Measurements from ENCODE around the gene PARP11.

The PARP11 gene

DNA sequence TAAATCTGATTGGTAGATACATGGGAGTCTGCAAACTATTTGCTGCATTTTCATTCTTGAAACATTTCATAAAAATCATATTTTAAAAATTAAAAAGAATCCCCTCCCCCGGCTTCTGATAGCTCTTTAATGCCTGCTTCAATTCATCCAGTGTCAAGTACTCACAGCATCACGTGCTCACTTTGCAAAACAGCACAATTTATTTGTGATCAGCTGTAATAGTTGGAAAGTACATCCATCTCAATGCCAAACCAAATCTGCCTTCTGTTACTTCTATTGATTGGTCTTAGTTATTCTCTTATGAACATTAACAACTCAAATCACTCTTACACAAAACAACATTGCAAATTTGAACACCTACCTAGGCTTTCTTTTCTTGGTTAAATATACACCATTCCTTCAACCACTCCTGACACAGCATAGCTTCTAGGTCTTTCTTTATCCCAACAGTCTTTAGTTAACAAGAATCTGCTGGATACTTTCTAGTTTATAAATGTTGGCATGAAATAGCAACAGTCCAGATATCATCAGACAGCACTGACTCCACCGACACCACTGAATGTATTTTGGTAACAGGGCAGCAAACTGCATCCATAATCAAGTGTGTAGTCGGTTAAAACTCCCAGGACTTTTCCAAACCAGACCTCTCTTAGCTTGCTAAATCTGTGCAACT is 58.0 kb downstream of the PARP11 start:
- no peak for DNase-seq

DNA sequence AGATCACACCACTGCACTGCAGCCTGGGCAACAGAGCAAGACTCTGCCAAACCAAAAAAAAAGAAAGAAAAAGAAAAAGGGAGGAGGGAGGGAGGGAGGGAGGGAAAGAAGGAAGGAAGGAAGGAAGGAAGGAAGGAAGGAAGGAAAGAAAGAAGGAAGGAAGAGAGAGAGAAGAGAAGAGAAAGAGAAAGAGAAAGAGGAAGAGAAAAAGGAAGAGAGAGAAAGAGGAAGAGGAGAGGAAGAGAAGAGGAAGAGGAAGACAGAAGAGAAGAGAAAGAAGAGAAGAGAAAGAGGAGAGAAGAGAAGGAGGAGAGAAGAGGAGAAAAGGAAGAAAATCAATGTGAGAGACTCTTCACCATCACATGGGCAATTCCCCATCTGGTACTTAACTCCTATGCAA is 62.7 kb downstream of the PARP11 start:
- no peak for DNase-seq

DNA sequence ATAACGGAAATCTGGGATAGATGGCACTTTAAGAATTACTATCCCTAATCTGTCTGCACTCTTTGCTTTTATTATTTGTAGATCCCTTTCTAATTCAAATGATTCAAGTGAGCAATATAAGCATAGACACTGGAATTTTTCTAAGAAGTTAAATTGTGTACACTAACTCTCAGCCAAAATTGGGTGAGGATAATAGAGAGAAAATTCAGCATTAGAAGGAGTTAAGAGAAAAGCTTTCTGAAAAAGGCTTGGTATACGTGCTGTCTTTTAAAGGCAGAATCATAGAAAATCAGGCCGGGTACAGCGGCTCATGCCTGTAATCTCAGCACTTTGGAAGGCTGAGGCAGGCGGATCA is 63.2 kb downstream of the PARP11 start:
- DNase-seq = no peak

DNA sequence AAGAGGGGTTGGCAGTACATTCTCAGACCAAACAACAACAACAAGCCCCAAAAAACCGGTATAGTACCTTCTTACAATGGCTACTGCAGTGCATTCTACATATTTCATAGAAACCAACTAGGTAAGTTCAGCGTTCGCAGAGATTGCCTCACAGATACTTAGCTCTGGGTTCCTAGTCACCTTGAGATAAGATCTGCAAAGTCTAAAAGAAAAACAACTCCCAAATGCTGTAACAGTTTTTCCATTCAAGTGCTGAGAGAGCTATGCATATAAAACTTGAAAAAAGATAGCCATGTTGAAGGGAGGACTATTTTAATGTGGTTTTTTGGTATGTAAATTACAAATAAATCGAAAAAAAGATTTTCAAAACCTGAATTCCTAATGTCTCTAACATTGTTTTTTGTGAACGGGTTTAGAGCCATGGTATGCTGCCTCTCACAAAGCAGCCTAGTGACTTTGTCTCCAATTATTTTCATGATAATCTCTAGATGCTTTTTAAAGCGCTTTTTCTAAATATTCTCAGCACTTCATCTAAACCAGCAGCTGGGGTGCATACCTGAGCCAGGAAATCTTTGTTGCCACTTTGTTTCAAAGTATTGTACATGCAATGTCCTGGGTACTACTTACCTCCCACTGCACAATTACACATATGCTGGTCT is 63.7 kb downstream of the PARP11 start:
- no peak for DNase-seq

GRCh38 chr12:3805077-3805476 is 68.1 kb downstream of the PARP11 start:
- no peak for DNase-seq

GRCh38 chr12:3803865-3804472 is 69.2 kb downstream of the PARP11 start:
- DNase-seq = peak; percentile 60

DNA sequence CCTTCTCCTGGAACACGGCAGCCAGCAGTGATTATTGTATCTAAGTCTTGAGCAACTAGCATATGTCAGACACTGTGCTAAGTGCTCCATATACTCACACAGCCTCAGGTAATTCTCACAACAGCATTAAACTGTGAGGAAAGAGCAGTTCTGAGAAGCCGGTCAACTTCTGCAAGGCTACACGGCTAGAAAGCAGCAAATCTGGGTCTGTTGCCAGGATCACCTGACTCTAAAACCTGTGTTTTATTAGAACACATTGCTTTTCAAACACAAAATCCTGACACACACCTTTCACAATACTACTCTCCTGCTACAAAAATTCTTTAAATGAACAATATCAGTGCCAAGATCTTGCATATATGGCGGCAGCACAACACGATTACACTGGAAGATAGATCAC is 70.5 kb downstream of the PARP11 start:
- DNase-seq = no peak

DNA sequence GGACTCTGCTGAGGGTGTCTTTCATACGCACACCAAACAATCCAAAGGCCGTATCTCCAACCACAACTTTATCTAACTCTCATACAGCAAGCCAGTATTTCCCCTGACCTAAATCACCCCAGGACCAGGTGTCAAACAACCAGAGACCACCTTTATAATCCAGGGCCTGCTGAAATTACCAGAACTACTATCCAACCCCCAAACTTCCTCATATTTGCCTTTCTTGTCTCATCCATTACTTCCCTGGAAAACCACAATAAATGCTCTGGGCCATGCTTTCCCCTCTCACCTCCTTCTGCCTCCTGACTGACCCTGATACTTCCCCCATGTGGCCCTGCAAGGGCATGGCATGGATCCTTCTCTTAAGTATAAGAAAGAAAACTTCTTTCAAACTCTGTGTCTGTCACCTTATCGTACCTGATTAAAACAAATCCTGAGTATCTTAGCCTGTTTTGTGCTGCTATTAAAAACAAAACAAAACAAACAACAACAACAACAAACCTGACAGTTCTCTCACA is 75.6 kb downstream of the PARP11 start:
- no peak for DNase-seq

DNA sequence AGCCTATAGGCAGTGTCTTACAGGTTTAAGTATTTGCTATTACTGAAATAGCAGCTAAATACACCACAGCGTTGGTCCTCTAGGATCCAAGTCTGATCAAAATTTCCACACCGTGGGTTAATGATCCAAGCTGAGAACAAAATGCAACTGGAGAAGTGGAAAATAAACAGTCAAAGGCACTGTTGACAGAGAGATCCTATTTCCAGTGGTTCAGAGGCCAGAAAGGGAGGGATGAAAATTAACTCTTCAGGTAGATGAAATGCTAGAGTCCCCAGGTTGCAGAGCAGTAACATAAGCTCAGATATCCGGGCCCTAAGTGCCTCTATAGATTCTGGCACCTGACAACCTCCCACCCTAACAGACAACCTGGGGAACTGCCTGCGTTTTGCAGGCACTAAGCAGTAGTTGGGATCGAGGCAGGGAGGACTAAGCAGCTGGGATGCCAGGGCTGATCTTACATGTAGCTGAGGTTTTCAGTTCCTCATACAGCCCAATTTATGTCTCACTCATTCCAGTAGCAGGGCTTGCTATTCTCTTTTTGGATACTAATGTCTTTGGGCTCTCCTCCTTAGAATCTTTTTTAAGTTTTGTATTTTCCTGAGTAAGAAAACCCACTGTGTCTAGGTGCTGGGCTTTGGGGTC is 77.6 kb downstream of the PARP11 start:
- DNase-seq = no peak

GRCh38 chr12:3795066-3795465 is 78.1 kb downstream of the PARP11 start:
- no peak for DNase-seq

DNA sequence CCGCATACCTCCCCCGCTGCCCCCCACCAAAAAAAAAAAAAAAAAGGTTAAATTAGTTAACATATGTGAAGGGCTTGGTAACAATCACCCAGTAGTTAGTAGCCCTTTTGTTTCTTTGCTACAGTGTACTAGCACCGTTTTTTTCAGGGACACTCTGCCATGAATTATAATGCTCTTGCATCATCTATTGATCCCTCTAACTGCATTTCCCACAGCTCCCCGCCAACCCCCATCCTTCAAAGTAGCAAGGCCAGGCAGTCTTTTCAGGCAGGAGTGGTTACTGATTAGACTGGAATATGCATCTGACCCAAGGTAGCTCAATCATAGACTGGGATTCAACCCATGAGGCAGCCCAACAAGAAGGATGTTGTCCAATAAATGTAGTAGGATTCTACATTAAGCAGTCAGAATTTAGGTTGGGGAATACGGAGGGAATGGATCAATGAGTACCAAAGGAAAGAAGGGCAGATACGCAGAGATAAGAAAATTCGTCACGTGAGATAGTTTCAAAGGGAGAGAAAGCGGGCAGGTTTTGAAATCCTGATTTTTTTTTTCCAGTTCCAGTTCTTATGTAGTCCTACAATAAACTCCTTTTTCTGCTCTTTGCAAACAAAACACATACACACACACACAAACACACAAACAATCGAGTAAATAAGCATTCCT is 80.4 kb downstream of the PARP11 start:
- no peak for DNase-seq

- DNase-seq = no peak
Measured at GRCh38 chr12:3791256-3791874, 81.8 kb downstream of the PARP11 start.

GRCh38 chr12:3790642-3791041 is 82.6 kb downstream of the PARP11 start:
- no peak for DNase-seq

- no peak for DNase-seq
Measured at GRCh38 chr12:3789838-3790237, 83.4 kb downstream of the PARP11 start.

- no peak for DNase-seq
Measured at GRCh38 chr12:3777206-3777809, 95.9 kb downstream of the PARP11 start.

- no peak for DNase-seq
Measured at GRCh38 chr12:3775385-3776035, 97.7 kb downstream of the PARP11 start.

DNA sequence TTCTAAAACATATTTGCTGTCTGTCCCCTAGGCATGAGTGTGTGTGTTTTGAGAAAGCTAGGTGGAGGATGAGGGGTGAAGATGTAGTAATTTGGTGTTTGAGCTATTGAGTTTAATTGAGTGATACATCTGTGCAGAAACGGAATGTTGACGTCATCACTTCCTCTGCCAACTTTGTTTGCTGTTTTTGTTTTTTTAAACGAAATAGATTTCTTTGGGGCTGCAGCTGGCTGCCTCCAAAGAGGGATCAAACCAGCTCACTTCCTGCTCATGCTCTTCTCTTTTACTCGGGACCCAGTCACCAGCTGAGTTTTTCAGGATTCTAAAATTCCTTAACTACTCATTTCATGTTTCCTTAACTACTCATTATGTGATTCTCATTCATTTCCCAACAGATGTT is 100.8 kb downstream of the PARP11 start:
- DNase-seq = no peak

DNA sequence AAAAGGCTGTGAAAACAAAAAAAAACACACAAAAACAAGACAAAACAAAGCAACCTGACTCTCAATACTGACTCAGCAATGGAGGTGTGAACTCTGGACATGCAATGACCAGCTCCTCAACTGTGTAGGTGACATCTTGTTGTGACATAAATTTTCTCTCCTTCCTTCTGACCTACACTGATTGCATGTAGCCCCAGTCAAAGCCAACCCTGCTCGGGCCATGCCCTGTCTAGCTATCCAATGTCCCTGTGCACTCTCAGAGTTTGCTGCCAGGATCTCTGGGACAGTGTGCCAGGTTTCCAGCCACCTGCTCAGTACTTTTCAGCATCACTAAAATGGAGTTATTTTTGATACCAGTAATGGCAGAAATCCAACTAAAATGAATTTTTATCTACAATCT is 101.3 kb downstream of the PARP11 start:
- DNase-seq = no peak

GRCh38 chr12:3770891-3771290 is 102.3 kb downstream of the PARP11 start:
- no peak for DNase-seq

- no peak for DNase-seq
Measured at GRCh38 chr12:3768911-3769447, 104.2 kb downstream of the PARP11 start.

DNA sequence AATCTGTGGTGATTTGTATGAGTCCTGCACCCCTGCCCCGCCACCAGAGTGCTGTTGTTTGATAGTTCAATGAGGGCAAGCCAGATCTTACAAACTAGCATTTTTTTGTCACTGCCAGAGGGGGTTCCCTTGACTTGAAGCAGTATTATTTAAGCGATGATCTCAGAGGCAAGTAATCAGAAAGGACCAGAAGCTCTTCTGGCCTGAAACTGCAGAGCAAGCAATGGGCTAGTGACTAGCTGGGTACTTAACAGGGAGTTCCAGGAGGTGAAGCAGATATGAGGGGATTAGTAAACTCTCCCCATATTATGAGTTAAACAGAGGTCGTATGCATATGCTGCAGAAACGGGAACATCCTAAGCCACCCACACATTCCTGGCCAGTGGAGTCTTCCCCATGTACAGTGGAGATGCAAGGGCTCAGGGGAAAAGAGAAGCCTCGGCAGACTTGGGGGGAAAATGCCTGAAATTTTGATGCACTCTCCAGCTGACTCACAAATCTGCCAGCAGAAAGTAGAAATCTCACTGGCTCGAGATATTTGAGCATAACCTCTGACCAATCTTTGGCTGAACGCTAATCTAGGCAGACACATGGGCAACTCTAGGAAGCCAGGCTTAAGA is 112.0 kb downstream of the PARP11 start:
- DNase-seq = no peak

All from left hindlimb (tissue), 1 donor.